Body of pancreas (tissue), 4 donors: Measurements from ENCODE around the gene CTIF.

Experiments used
- POLR2A ChIP-seq, 3 donors: fragments of 450-650 bp; IDR thresholded peaks; one replicate each; pipeline ENCODE4 v1.6.1; 2016; ENCODE audit warnings: antibody characterized with exemption in 3 of 3, mild to moderate bottlenecking in 2 of 3
- TF ChIP-seq, protein P1 (sequence below), 7 experiments: fragments of 450-650 bp in 4 of 7; fragments of 200-600 bp in 3 of 7; sonication (generic) in 3 of 7; IDR thresholded peaks; one replicate each; pipeline ENCODE4 v1.5.1; 2016 to 2019; ENCODE audit warnings: antibody characterized with exemption in 7 of 7

DNA sequence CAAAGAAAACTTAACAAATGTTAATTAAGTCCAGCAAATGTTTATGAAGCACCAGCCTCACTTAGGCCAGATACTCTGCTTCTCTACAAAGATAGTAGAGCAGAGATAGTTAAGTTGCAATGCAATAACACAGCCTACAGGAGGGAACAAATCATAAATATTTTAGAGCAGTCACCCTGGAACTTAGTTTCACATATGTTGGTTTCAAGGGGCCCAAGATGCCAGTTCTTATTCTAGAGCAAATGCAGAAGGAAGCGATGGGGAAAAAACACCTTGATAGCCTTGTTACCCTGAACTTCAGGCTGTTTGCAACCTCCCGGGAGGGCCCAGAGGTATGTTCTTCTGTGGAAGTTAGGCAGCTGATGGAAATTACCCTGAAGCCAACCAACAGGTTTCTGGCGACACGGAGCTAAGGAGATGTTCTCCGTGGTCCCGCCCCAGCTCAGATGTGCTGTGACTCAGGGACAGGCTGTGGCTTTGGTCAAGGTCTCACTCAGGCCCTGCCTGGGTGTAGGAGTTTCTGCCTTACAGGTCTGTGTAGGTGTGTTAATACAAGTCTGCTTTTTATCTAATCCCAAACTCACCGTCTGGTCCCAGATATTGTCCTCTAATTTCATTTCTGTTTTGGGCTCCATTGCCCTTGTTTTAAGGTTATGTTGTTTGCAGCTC is 3.8 kb downstream of the CTIF start:
- TF ChIP-seq, protein P1, sequence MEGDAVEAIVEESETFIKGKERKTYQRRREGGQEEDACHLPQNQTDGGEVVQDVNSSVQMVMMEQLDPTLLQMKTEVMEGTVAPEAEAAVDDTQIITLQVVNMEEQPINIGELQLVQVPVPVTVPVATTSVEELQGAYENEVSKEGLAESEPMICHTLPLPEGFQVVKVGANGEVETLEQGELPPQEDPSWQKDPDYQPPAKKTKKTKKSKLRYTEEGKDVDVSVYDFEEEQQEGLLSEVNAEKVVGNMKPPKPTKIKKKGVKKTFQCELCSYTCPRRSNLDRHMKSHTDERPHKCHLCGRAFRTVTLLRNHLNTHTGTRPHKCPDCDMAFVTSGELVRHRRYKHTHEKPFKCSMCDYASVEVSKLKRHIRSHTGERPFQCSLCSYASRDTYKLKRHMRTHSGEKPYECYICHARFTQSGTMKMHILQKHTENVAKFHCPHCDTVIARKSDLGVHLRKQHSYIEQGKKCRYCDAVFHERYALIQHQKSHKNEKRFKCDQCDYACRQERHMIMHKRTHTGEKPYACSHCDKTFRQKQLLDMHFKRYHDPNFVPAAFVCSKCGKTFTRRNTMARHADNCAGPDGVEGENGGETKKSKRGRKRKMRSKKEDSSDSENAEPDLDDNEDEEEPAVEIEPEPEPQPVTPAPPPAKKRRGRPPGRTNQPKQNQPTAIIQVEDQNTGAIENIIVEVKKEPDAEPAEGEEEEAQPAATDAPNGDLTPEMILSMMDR (IDR thresholded peaks at IDR 0.05): no peak
- TF ChIP-seq POLR2A (IDR thresholded peaks at IDR 0.05): no peak
